ENCODE measurements around the gene ZKSCAN1.

ZKSCAN1 gene

GRCh38 chr7:100017300-100017699 is 1.9 kb downstream of the ZKSCAN1 start:
- no peaks in the 10 kb centered on the region for H3K9me3 ChIP-seq
- no peaks in the 10 kb centered on the region for H3K27me3 ChIP-seq
- no peak overlapping the region for H3K4me3 ChIP-seq
- peak overlapping the region; percentile 100; the same call in 1 of the 2 replicates for H3K9ac ChIP-seq
- H4K20me1 ChIP-seq: peaks cover 65% of the 10 kb centered on the region
- no peak for TF ChIP-seq Cebpa-rat (IDR thresholded peaks at IDR 0.05)
- no peak overlapping the region for H3K27ac ChIP-seq
- H3K4me1 ChIP-seq: peaks cover 23% of the 10 kb centered on the region
- peak overlapping the region; percentile 88 for H3K4me2 ChIP-seq
- H3K36me3 ChIP-seq: peaks cover 46% of the 10 kb centered on the region

- no peak overlapping the region for H3K9ac ChIP-seq
- no peaks in the 10 kb centered on the region for H3K9me3 ChIP-seq
- peaks cover 51% of the 10 kb centered on the region for H3K36me3 ChIP-seq
- H3K27me3 ChIP-seq: no peaks in the 10 kb centered on the region
- H3K27ac ChIP-seq: no peak overlapping the region
- H4K20me1 ChIP-seq: peaks cover 71% of the 10 kb centered on the region
- no peak overlapping the region for H3K4me3 ChIP-seq
- 0 out of 2 replicates have a peak overlapping the region, but pooled peaks have one; percentile 88 for H3K4me2 ChIP-seq
- H3K4me1 ChIP-seq: peaks cover 23% of the 10 kb centered on the region
- TF ChIP-seq Cebpa-rat (IDR thresholded peaks at IDR 0.05): no peak
Measured at GRCh38 chr7:100017875-100018274, 2.5 kb downstream of the ZKSCAN1 start.

GRCh38 chr7:100019908-100020307 is 4.5 kb downstream of the ZKSCAN1 start:
- Histone ChIP-seq H3K36me3 (peaks cover 72% of the 10 kb centered on the region), H3K9ac (no peak overlapping the region), H3K4me2 (no peak overlapping the region), H4K20me1 (peaks cover 88% of the 10 kb centered on the region), H3K27ac (no peak overlapping the region), H3K9me3 (no peaks in the 10 kb centered on the region), H3K4me3 (no peak overlapping the region), H3K27me3 (no peaks in the 10 kb centered on the region), H3K4me1 (peaks cover 21% of the 10 kb centered on the region)
- TF ChIP-seq Cebpa-rat (IDR thresholded peaks at IDR 0.05): no peak

GRCh38 chr7:100021297-100021696 is 5.9 kb downstream of the ZKSCAN1 start:
- no peaks in the 10 kb centered on the region for H3K9me3 ChIP-seq
- TF ChIP-seq Cebpa-rat (IDR thresholded peaks at IDR 0.05): no peak
- no peak overlapping the region for H3K9ac ChIP-seq
- peaks cover 17% of the 10 kb centered on the region for H3K4me1 ChIP-seq
- H3K27ac ChIP-seq: no peak overlapping the region
- H3K36me3 ChIP-seq: peaks cover 86% of the 10 kb centered on the region
- no peak overlapping the region for H3K4me2 ChIP-seq
- H3K27me3 ChIP-seq: no peaks in the 10 kb centered on the region
- peaks cover 83% of the 10 kb centered on the region for H4K20me1 ChIP-seq
- no peak overlapping the region for H3K4me3 ChIP-seq

- H4K20me1 ChIP-seq: peaks cover 69% of the 10 kb centered on the region
- no peak overlapping the region for H3K4me2 ChIP-seq
- no peak overlapping the region for H3K9ac ChIP-seq
- no peaks in the 10 kb centered on the region for H3K9me3 ChIP-seq
- H3K27me3 ChIP-seq: no peaks in the 10 kb centered on the region
- no peak for TF ChIP-seq Cebpa-rat (IDR thresholded peaks at IDR 0.05)
- peaks cover 98% of the 10 kb centered on the region for H3K36me3 ChIP-seq
- H3K27ac ChIP-seq: no peak overlapping the region
- peaks cover 4% of the 10 kb centered on the region for H3K4me1 ChIP-seq
- H3K4me3 ChIP-seq: no peak overlapping the region
Measured at GRCh38 chr7:100022621-100023020, 7.2 kb downstream of the ZKSCAN1 start.

- Histone ChIP-seq H3K4me1 (no peaks in the 10 kb centered on the region), H3K4me3 (no peak overlapping the region), H3K36me3 (peaks cover 98% of the 10 kb centered on the region), H3K9ac (no peak overlapping the region), H3K27me3 (no peaks in the 10 kb centered on the region), H3K27ac (no peak overlapping the region), H4K20me1 (peaks cover 60% of the 10 kb centered on the region), H3K9me3 (no peaks in the 10 kb centered on the region), H3K4me2 (no peak overlapping the region)
- no peak for TF ChIP-seq Cebpa-rat (IDR thresholded peaks at IDR 0.05)
Measured at GRCh38 chr7:100023526-100023925, 8.1 kb downstream of the ZKSCAN1 start.

GRCh38 chr7:100024020-100024619 is 8.7 kb downstream of the ZKSCAN1 start:
- H3K4me2 ChIP-seq: no peak overlapping the region
- H3K9ac ChIP-seq: no peak overlapping the region
- H3K36me3 ChIP-seq: peaks cover 98% of the 10 kb centered on the region
- no peaks in the 10 kb centered on the region for H3K9me3 ChIP-seq
- no peaks in the 10 kb centered on the region for H3K27me3 ChIP-seq
- H3K4me3 ChIP-seq: no peak overlapping the region
- H3K4me1 ChIP-seq: no peaks in the 10 kb centered on the region
- peaks cover 54% of the 10 kb centered on the region for H4K20me1 ChIP-seq
- H3K27ac ChIP-seq: no peak overlapping the region
- no peak for TF ChIP-seq Cebpa-rat (IDR thresholded peaks at IDR 0.05)

GRCh38 chr7:100027197-100027596 is 11.8 kb downstream of the ZKSCAN1 start:
- peaks cover 30% of the 10 kb centered on the region for H4K20me1 ChIP-seq
- peaks cover 99% of the 10 kb centered on the region for H3K36me3 ChIP-seq

GRCh38 chr7:100029596-100029995 is 14.2 kb downstream of the ZKSCAN1 start:
- TF ChIP-seq Cebpa-rat (IDR thresholded peaks at IDR 0.05): no peak
- Histone ChIP-seq H4K20me1 (0 out of 2 replicates have a peak, but pooled peaks cover 6% of the 10 kb centered on the region), H3K4me3 (no peak overlapping the region), H3K36me3 (peaks cover 99% of the 10 kb centered on the region), H3K4me1 (no peaks in the 10 kb centered on the region), H3K9me3 (no peaks in the 10 kb centered on the region), H3K4me2 (no peak overlapping the region), H3K27ac (no peak overlapping the region), H3K27me3 (no peaks in the 10 kb centered on the region), H3K9ac (no peak overlapping the region)

More at GRCh38 chr7:100027197-100027596, 11.8 kb downstream of the ZKSCAN1 start:
- H3K9ac ChIP-seq: no peak overlapping the region
- TF ChIP-seq Cebpa-rat (IDR thresholded peaks at IDR 0.05): no peak
- no peak overlapping the region for H3K4me3 ChIP-seq
- no peak overlapping the region for H3K4me2 ChIP-seq
- no peak overlapping the region for H3K27ac ChIP-seq
- no peaks in the 10 kb centered on the region for H3K4me1 ChIP-seq
- no peaks in the 10 kb centered on the region for H3K27me3 ChIP-seq
- H3K9me3 ChIP-seq: no peaks in the 10 kb centered on the region

- no peaks in the 10 kb centered on the region for H3K4me1 ChIP-seq
- no peak overlapping the region for H3K9ac ChIP-seq
- peaks cover 100% of the 10 kb centered on the region for H3K36me3 ChIP-seq
- TF ChIP-seq Cebpa-rat (IDR thresholded peaks at IDR 0.05): no peak
- no peak overlapping the region for H3K4me2 ChIP-seq
- no peak overlapping the region for H3K4me3 ChIP-seq
- H3K9me3 ChIP-seq: no peaks in the 10 kb centered on the region
- H3K27me3 ChIP-seq: no peaks in the 10 kb centered on the region
- no peak overlapping the region for H3K27ac ChIP-seq
- peaks cover 21% of the 10 kb centered on the region; the same call in 1 of the 2 replicates for H4K20me1 ChIP-seq
Measured at GRCh38 chr7:100033526-100033925, 18.1 kb downstream of the ZKSCAN1 start.

All from BLaER1 (cell line).